GM18498 (cell line): ENCODE data around the gene ETNK2.

Source experiments
- ATAC-seq: cut with Tn5 transposase; IDR thresholded peaks from one replicate; pipeline ENCODE4 v1.9.1; 2021; ENCODE audit warnings: mild to moderate bottlenecking, moderate library complexity; ENCODE audit not compliant: unreplicated experiment

ETNK2 gene

DNA sequence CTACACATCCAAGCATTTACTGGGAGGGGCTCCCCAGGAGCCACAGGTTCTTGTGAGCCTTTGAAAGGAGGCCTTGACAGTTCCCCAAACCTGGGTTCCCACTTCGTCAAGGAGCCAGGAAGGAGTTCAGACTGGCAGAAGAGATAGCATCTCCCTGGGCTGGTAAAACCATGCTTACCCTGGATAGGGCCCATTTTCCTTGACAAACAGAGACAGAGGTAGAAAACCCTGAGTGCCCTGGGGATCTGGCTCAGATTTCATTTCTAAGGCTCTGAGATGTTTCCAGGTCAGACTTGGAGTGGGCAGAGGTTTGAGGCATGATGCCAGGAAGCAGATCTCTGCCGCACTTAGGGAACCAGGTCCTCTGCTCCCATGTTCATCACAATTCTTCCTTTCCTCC is 2.7 kb downstream of the ETNK2 start:
- no peak for ATAC-seq

DNA sequence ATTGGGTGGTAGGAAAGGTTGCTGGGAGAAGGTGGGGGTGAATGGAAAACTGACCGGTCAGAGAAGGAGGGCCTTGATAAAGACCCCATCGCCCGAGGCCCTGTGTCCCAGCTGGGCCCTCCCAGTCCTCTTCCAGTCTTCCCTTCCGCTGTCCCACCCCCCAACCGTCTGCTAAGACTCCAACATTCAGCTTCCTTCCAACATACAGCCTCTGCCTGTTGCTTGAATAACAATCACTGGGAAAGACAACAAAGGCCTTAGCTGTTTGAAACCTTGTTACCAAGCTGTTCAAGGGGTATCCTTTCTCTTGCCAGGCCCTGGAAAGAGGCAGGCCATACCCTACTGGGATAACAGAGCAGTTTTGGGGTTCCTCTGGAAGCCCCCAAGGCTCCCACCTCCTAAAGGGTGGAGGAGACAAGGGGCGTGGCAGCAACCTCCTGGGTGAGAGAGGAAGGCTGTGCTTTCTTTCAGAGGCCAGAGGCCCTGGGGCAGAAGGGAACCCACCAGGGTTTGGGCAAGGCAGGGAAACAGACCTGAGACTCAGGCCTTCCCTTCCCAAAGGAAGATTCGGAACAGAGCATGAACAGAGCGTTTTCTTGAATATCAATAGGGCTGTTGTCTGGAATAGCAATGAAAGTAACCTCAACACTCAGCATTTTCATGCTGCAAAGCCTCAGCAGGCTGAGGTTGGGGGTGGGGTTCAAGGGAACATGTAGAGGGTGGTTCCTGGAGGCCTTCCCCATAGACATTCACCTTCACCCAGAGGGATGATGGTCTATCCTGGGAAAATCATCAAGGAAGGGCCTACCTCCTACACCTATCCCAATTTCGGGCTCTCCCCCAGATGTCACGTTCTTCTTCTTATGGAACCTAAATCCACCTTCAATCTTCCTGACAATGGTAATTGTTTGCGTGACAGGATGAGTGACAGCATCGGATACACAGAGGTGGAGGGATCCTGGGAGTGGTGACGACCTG is 4.1 kb downstream of the ETNK2 start:
- ATAC-seq, result no peak

DNA sequence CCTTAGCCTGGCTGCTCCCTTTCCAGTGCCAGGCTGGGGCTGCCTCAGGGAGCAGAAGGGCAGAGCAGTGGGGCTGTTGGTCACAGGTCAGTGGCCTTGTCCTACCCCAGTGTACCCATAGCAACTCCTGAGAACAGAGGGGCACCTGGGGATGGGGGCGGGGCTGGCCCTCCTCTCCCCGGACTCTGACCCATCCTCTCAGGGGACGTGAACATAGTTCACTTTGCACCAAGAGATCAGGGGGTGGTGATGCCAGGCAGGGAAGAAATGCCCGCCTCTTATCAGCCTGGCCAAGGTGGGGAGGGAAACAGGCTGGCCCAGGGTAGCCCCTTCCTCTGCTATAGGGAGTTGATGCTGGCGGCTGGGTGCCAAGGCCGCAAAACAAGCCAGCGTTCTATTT is 4.9 kb downstream of the ETNK2 start:
- ATAC-seq, result no peak

DNA sequence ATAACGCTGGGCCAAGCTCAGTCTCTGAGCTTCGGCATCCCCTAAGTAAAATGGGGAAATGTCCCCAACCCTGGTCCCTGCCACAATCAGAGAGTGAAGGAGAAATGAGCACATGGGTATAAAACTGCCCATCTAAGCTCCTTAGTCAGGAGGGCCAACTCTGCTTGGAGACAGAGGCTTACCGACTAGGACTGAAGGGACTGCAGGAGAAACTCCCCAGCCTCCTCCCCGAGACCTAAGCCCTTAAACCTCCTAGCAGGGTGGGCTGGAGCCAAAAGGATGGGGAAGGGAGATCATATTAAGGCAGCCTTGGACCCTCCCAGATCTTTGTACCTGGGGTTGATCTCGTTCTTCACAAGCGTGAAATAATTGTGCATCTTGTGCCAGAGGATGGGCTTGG is 5.5 kb downstream of the ETNK2 start:
- ATAC-seq, result no peak

DNA sequence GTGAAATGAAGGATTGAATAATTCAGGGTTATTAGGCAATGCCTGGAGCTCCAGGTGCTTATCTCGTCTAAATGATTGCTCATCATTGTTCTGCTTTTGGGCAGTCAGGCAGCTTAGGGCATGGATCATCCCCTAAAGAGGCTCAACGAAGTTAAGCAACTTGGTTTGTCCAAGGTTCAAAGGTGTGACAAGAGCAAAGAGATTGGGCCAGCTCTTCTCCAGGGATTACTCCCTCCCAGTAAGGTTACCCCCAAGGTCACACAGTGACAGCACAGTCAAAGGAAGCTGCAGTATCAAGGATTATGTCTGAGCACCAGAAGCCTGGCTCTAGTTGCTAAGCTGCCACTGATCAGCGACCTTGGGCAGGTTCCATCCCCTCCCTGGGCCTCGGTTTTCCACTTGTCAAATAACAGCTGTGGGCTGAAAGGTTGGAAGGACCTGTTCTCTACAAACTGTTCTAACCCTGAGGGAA is 6.8 kb downstream of the ETNK2 start:
- ATAC-seq, result no peak

DNA sequence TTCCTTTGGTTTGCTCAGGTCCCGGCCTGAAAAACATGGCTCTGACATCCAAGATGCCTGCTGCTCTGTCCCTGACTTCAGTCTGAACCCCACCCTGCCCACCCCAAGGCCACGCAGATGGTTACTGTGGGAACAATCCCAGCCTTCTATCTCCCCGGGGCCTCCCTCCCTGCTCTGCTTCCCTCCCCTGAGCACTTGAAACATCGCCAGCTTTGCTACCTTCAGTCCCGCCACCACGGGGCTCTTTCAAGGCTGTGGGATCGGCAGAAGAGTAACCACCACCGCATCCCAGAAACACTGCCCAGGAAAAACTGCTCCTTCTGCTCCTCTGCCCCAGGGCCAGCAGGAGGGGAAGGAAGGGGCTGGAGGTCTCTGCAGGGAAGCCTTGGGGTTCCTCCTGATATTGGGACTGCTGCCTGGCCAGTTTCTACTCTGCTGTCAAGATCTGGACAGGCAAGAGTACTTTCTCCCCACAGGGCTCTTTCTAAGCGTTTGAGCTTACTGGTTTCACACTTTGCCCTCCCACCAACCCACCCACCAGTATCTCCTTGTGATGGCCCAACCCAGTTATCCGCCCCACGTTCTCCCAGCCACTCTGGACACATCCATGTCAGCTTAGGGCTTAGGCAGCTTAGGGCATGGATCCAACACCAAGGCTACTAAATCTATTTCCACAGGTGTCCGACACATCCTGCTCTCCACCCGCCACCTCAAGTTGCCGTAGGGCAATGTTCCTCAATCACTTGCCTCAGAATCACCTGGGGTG is 8.4 kb downstream of the ETNK2 start:
- ATAC-seq, result no peak

DNA sequence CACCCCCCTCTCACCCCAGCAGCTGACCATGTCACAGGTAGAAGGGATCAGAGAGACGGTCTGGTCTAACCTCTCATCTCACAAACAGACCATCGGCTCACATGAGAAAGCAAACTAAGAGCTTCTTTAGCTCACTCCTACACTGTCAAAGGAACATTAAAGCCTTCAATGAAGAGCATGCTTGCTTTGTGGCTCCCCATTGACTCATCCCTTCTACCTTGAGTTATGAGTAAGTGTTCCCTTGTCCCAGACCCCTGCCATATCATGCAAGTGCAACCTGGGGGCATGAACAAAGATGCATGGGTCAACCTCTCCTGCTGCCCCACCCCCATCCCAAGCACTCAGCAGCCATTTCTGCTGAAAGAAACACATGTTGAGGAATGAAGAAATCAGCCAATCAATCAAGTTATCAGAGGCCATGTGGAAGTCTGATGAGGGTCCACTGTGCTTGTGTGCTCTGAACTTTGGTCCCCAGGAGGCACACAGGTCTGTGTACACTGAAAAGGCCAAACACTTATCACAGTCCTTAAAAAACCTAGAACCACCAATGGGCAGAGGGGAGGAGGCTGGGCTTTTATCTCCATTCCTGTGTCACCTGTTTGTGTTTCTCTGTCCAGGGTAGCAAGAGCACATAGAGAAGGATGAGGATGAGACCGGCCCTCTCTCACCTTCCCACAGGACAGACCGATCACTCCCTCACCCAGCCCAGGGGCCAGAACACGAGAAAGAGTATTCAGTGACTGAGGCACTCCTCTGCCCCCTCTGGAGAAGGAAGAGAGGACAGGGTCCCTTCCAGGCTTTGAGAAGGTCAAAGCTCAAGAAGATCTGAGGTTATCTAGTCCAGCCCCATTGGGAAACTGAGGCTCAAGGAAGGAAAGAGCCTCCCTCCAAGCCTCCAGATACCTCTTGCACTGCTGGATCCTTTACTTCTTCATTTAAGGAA is 9.5 kb downstream of the ETNK2 start:
- ATAC-seq, result no peak

DNA sequence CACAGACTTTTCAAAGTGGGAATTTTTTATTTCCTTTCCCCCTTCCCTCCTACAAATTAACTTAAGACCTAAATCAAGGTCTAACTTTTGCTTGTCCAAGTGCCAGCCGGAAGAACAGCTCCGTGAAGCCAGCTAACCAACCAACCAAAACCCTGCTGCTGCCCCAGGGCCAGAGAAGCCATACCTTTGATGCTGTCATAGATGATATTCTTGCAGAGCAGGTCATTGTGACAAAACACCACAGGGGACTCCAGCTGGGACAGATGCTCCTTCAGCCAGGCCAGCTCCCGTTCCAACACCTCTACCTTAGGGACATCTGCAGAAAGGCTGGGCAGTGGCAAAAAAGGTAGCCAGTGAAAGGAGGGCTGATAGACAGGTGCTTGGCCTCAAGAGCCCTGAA is 10.7 kb downstream of the ETNK2 start:
- no peak for ATAC-seq

DNA sequence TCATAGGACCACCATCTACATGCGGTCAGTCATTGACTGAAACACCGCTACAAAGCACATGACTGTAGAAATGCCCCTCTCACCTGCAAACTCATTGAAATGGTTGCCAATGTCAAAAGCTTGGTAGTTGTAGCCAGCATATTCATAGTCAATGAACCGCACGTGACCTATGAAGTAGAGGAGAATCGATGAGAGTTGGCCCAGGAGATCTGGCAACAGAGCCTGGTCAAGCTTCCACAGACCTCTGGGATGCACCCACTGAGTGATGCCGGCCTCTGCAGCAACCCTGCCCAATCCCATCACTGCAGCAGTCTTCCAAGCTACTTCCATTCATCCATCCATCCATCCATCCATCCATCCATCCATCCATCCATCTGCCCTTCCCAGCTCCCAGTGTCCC is 11.9 kb downstream of the ETNK2 start:
- no peak for ATAC-seq

DNA sequence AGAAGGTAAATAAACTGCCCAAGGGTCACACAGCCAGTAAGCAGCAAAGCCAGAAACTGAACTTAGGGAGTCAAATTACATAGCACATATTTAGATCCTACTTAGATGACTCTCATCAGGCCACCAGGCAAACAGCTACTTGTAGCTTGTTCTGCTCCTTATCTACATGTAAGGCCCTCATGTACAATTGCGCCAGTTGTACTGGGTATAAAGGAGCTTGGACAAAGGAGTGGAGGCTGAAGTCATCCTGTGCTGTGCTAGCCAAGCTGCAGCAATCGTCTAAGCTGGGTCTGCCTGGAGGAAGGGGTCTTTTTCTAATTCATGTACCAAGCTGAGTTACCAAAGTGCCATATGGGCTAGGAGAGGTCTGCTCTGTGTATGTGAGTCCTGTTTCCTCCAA is 12.8 kb downstream of the ETNK2 start:
- no peak for ATAC-seq

DNA sequence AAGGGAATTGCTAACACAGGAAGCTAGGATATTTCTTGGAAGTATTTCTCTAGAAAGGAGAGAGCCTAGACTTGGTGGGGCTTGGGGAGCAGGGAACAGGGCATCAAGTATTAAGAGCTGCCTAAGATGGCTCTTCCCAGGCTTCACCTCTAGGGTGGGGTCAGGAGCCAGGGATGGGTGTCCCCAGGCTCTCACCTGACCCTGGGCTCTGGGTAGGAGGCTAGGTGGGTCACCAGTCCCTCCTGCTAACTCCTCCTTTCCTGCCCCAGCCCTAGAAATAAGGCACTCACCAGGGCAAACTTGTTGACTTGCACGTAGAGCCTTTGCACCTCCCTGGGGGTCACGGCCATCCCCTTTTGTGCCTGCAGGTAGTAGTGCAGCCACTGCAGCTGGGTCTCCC is 15.0 kb downstream of the ETNK2 start:
- ATAC-seq, result no peak

DNA sequence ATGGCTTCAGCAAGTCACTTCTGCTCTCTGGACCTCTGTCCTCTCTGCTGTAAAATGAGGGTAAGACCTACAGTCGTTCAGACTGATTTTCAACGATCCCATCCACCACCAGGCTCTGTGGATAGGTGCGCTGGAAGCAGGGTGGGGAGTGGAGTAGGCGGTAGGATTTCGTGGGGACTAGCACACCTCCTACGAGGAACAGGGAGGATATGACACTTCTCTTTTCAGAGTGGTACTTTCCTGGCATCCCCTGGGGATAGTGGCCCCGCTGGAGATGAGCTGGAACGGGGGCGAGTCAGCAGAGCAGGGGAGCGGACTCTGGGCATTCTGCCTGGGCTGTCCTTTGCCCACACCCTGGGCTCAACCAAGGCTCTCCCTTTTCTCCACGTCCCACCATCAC is 17.7 kb downstream of the ETNK2 start:
- no peak for ATAC-seq

DNA sequence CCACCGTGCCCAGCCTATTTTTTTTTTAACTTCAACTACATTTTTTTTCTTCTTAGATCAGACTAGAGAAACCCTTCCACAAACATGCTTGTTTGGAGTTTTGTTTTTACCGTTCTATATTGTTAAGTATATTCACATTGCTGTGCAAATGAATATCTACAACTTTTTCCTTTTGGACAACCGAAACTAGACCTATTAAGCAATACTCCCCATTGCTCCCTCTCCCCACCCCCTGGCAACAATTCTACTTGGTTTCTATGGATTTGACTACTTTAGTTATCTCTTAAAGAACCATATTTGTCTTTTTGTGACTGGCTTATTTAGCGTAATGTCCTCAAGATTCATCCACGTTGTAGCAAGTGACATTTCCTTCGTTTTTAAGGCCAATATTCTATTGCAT is 19.1 kb downstream of the ETNK2 start:
- ATAC-seq, result no peak

DNA sequence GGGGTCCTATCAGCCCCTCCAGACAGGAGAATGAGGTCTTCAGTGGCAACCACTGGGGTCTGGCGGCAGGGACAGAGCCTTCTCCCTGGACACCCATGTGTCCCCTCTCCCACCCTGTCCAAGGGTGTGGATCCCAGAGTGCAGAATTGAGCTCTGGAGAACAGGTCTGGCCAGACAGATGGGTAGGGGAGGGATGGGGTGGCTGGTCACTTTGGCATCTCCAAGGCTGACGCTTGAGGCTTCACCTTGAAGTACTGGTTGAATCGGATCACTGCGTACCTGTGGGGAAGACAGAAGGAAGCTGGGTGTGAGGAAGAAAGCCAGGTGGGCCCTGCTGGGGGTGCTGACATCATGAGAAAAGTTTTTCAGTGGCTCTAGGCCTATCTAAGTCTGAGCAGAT is 19.9 kb downstream of the ETNK2 start:
- no peak for ATAC-seq

DNA sequence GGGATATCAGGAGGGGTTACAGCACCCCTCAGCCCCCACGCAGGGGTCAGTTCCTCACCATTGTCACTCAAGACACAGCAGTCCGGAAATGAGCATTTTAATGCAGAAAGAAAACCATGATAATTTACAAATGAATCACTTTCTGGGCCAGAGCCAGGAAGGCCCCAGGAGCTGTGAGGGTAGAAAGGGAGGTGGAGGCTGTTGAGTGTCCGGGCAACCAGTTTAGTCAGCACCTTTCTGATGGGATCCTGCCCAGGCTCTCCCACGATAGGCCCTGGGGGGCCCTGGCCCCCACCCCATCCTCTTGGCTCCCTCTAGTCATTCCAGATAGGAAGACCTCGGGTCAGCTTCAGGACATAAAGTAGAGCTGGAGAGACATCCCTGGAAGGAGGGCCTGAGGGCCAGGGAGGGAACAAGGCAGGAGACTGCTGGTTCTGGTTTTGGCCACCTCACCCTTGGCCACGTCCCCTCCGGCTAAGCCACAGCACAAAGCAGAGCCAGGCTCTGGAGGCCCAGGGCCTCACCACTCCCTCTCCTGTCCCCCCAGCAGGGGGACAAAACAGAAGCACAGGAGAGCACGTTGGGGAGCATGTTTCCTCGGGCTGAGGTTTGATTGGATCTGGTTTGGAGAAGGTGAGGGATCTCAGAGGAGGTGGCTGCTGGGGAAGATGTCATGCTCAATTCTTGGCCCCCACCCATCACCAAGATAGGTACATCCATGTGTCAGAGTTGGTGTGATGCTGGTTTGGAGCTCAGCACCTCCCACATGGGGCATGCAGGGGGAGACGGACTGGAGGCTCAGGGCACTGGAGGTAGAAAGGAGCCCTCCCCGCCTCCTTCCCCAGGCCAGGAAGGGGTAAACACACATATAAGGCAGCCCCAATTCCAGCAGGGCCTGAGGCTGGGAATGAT is 20.6 kb downstream of the ETNK2 start:
- no peak for ATAC-seq

DNA sequence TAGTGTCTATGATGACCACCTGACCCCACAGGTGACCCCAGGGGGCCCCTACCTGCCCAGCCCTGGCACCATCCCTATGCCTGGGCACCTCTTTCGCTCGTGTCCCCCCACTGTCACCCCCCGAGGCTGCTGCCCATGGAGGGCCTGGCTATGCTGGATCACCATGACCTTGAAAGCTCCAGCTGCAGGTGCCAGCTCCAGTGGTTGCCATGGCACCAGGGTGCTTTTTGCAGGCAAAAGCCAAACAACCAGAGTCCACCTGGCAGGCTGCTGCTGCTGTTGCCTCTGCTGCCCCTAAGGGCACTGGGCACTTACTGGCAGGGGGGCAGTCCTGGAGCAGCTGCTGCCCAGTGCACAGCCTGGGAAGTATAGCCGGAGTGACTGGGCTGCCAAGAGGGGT is 21.7 kb downstream of the ETNK2 start:
- no peak for ATAC-seq

DNA sequence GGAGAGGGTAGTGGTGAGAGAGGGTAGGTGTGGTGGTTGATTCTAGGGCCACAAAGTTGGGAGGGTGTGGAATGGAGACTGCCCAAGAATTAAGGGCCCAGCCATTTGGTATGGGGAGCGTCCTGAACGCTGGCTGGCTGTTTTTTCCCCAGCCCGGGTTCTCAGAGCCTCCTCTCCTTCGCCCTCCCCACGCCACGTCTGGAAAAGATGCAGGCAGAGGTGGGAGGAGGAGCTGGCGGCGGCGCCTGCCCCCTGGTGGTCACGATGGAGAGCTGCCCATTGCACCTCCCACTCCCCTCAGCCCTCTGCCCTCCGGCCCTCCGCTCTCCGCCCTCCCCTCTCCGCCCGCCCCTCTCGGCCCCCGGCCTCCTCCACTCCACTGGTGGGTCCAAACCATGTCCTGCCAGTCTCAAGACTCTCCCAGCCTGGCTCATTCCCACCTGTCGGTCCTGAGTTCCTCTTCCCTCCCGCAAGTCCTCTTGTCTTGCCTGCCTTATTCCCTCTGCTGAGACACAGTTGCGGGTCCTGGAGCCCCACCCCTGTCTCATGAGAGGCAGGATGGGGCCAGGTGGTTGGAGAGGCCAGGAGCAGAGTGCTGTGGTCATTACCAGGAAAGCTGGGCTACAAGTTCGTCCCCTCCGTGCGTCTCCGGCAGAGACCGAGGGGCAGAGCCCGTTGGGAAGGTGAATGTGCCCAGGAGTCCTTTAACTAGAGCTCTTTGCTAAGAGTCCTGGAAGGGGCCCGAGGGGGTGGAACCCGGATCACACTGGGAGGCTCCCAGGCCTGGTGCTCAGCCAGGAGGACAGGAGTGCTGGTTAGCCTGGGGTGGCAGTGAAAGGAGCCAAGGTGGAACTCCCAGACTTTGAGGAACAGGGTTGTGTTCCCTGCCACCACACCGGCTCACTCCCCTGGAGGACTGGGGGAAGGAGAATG is 22.6 kb downstream of the ETNK2 start:
- no peak for ATAC-seq

DNA sequence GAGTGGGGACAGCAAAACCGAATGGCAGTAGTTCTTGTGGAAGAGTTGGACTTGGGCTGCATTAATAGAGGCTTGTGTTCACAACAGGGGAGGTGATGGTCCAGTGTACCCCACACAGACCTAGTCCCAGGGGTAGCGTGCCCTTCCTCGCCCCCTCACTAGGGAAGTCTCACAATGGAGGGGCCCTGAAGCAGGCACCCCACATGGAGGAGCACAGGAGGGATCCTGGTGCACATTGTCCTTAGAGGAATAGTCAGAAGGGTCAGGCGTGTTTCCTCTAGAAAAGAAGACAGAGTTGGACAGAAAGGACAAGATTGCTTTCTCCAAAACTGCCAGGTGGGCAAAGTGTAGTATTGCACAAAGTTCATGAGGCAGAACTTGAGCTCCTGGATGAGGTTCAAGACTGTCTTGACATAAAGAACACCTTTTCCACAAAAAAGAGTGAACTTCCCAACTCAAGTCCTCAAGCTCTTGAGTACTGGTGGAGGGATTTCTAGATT is 23.3 kb downstream of the ETNK2 start:
- no peak for ATAC-seq
